ENCODE data around the gene CYB5R3. TPM values are rescaled to one million over a fixed set of nuclear protein-coding genes. Genes with fewer than 3 reads are reported as not detected.
"Not testable (repeated sequence)": the region's sequence is repeated elsewhere in the genome, so short reads cannot be mapped to it uniquely, and the experiment has no call there.

CYB5R3 gene
- total RNA-seq, 1 donor from 2014 or later = 383 TPM

GRCh38 chr22:42608136-42608822 is 40.9 kb downstream of the CYB5R3 start:
- Mint-ChIP-seq H3K4me1 (ENCODE audit: low read depth) (peaks cover 67% of the 10 kb centered on the region), H3K27me3 (ENCODE audit: low read depth) (no peaks in the 10 kb centered on the region), H3K27ac (ENCODE audit: unreplicated experiment) (peak overlapping the region; percentile 95), H3K4me3 (ENCODE audit: unreplicated experiment) (peak overlapping the region; percentile 63), H3K36me3 (ENCODE audit: low read depth) (peaks cover 1% of the 10 kb centered on the region), H3K9me3 (ENCODE audit: low read depth) (no peaks in the 10 kb centered on the region)
- no peak for DNase-seq (ENCODE audit: low spot score)
- no peak for TF ChIP-seq CTCF (IDR thresholded peaks at IDR 0.05)

DNA sequence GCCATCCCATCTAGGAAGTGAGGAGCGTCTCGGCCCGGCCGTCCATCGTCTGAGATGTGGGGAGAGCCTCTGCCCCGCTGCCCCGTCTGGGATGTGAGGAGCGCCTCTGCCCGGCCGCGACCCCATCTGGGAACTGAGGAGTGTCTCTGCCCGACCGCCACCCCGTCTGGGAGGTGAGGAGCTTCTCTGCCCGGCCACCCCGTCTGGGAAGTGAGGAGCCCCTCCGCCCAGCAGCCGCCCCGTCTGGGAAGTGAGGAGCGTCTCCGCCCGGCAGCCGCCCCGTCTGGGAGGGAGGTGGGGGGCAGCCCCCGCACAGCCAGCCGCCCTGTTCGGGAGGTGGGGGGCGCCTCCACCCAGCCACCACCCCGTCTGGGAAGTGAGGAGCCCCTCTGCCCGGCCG is 41.6 kb downstream of the CYB5R3 start:
- H3K27me3 Mint-ChIP-seq (ENCODE audit: low read depth); H3K9me3 Mint-ChIP-seq (ENCODE audit: low read depth); H3K4me3 Mint-ChIP-seq (ENCODE audit: unreplicated experiment); H3K36me3 Mint-ChIP-seq (ENCODE audit: low read depth); DNase-seq (ENCODE audit: low spot score): not testable (repeated sequence)
- Mint-ChIP-seq H3K27ac (ENCODE audit: unreplicated experiment) (peak overlapping the region; percentile 95), H3K4me1 (ENCODE audit: low read depth) (peaks cover 61% of the 10 kb centered on the region)

- no peaks in the 10 kb centered on the region for H3K9me3 Mint-ChIP-seq (ENCODE audit: low read depth)
- H3K4me1 Mint-ChIP-seq (ENCODE audit: low read depth) = peaks cover 35% of the 10 kb centered on the region
- H3K27me3 Mint-ChIP-seq (ENCODE audit: low read depth) = no peaks in the 10 kb centered on the region
- H3K36me3 Mint-ChIP-seq (ENCODE audit: low read depth) = peaks cover 26% of the 10 kb centered on the region
- no peak for TF ChIP-seq CTCF (IDR thresholded peaks at IDR 0.05)
- DNase-seq (ENCODE audit: low spot score) = no peak
- H3K4me3 Mint-ChIP-seq (ENCODE audit: unreplicated experiment) = no peak overlapping the region
- H3K27ac Mint-ChIP-seq (ENCODE audit: unreplicated experiment) = peak overlapping the region; percentile 1
Observed at GRCh38 chr22:42604403-42604802, 44.8 kb downstream of the CYB5R3 start.

- H3K4me1 Mint-ChIP-seq (ENCODE audit: low read depth) = peaks cover 25% of the 10 kb centered on the region
- no peak for TF ChIP-seq CTCF (IDR thresholded peaks at IDR 0.05)
- H3K27me3 Mint-ChIP-seq (ENCODE audit: low read depth) = no peaks in the 10 kb centered on the region
- H3K36me3 Mint-ChIP-seq (ENCODE audit: low read depth) = peaks cover 34% of the 10 kb centered on the region
- no peak overlapping the region for H3K4me3 Mint-ChIP-seq (ENCODE audit: unreplicated experiment)
- H3K9me3 Mint-ChIP-seq (ENCODE audit: low read depth) = no peaks in the 10 kb centered on the region
- no peak for DNase-seq (ENCODE audit: low spot score)
- peak overlapping the region; percentile 22 for H3K27ac Mint-ChIP-seq (ENCODE audit: unreplicated experiment)
Observed at GRCh38 chr22:42603427-42603826, 45.8 kb downstream of the CYB5R3 start.

DNA sequence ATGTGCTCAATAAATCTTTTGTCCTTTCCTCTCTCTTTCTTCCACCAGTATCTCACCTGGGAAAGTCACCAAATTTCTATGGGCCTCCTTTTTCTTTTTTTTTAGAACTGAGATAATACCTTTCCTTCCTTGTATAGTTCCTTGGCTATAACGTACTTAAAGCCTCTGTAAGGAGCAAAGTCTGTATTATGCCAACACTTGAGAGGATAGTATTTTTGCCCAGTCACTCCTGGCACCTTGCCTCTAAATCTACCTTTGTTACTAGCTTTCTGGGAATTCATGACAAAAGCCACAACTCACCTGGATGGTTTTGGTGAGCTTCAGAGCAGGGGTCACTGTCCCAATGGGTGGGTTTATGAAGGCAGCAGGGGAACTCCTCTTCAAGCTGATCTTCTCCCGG is 46.7 kb downstream of the CYB5R3 start:
- no peak for DNase-seq (ENCODE audit: low spot score)
- TF ChIP-seq CTCF (IDR thresholded peaks at IDR 0.05) = no peak
- Mint-ChIP-seq H3K27me3 (ENCODE audit: low read depth) (no peaks in the 10 kb centered on the region), H3K36me3 (ENCODE audit: low read depth) (peaks cover 35% of the 10 kb centered on the region), H3K4me3 (ENCODE audit: unreplicated experiment) (no peak overlapping the region), H3K4me1 (ENCODE audit: low read depth) (peaks cover 19% of the 10 kb centered on the region), H3K27ac (ENCODE audit: unreplicated experiment) (no peak overlapping the region), H3K9me3 (ENCODE audit: low read depth) (no peaks in the 10 kb centered on the region)

GRCh38 chr22:42601879-42602465 is 47.2 kb downstream of the CYB5R3 start:
- Mint-ChIP-seq H3K27me3 (ENCODE audit: low read depth) (no peaks in the 10 kb centered on the region), H3K27ac (ENCODE audit: unreplicated experiment) (peak overlapping the region; percentile 1), H3K4me1 (ENCODE audit: low read depth) (peaks cover 19% of the 10 kb centered on the region), H3K9me3 (ENCODE audit: low read depth) (no peaks in the 10 kb centered on the region), H3K36me3 (ENCODE audit: low read depth) (peaks cover 38% of the 10 kb centered on the region), H3K4me3 (ENCODE audit: unreplicated experiment) (no peak overlapping the region)
- no peak for TF ChIP-seq CTCF (IDR thresholded peaks at IDR 0.05)
- DNase-seq (ENCODE audit: low spot score) = no peak
